ENCODE measurements around the gene JADE2. TPM values are rescaled to one million over a fixed set of nuclear protein-coding genes. Genes with fewer than 3 reads are reported as not detected.

The JADE2 gene
- total and polyA plus RNA-seq, 2 of the 8 experiments (the other 6 are each of a cell fraction or from before 2014, with no cell fraction given), result 19.2 to 55.8 TPM

DNA sequence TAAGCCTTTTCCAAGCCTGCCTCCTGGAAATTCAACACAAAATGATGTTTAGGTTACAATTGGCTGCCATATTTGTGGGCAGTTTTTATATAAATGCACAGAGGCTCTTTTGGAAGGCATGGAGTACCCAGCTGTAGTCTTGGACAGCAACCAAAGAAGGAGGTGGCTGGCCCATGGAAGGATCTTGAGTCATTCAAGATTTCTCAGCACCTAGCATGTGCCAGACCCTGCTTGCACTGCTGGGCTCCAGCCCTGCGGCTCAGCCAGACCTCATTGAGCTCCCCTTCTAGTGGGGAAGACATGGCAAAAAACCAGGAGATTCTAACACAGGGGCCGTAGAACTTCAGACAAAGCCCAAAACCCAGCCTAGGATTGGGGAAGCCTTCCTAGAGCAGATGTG lies 22.1 kb downstream of the JADE2 start:
- peaks cover 3 to 7% (median 5%) of the 10 kb centered on the region in 4 experiments; a peak in 5 of 7 replicates for H3K4me1 ChIP-seq (replicated peaks in 1 of 4; ENCODE audit: control insufficient read depth in 3 of 4, insufficient read depth in 4 of 4, low read length in 3 of 4)
- H3K4me2 ChIP-seq (ENCODE audit: insufficient read depth in 1 of 2, low read depth in 2 of 2, low read length in 2 of 2), result no peak overlapping the region
- H3K4ac ChIP-seq (replicated peaks; ENCODE audit: insufficient read length, low read depth, low read length), result no peak overlapping the region
- peaks cover 6% of the 10 kb centered on the region for H3K79me1 ChIP-seq (ENCODE audit: low read depth, low read length)
- H3K4me3 ChIP-seq (ENCODE audit: extremely low read depth in 1 of 4, insufficient read depth in 2 of 4, low read depth in 3 of 4, low read length in 4 of 4), result no peak overlapping the region
- no peak overlapping the region for H2AFZ ChIP-seq (ENCODE audit: low read length)
- peaks cover 3 to 44% (median 8%) of the 10 kb centered on the region in 4 experiments; a peak in 6 of 8 replicates for H3K36me3 ChIP-seq (ENCODE audit: control insufficient read depth in 2 of 4, insufficient read depth in 4 of 4, low read length in 3 of 4)
- no peaks in the 10 kb centered on the region for H3K79me2 ChIP-seq (ENCODE audit: control insufficient read depth in 1 of 2, insufficient read depth in 2 of 2, low read length in 2 of 2)
- no peak overlapping the region for H4K5ac ChIP-seq (ENCODE audit: insufficient read length, low read depth, low read length)
- no peaks in the 10 kb centered on the region for H3K23me2 ChIP-seq (ENCODE audit: low read depth, low read length)
- no peak overlapping the region for H2BK20ac ChIP-seq (ENCODE audit: low read length)
- no peak overlapping the region for H2BK5ac ChIP-seq (ENCODE audit: low read depth, low read length)
- no peak overlapping the region for H3K18ac ChIP-seq (ENCODE audit: extremely low read depth, low read length)
- no peak overlapping the region for H2BK15ac ChIP-seq (ENCODE audit: low read length)
- no peaks in the 10 kb centered on the region for H3K27me3 ChIP-seq (replicated peaks in 1 of 4; ENCODE audit: control insufficient read depth in 3 of 4, extremely low read depth in 1 of 4, insufficient read depth in 3 of 4, low read length in 3 of 4)
- 100% methylated on average over 2 of the region's 2 CpGs; no CpG with 5 or more reads in 1 of the 2 experiments for WGBS, 2 experiments (ENCODE audit: extremely low coverage in 1 of 2, insufficient coverage in 1 of 2, insufficient read length in 1 of 2, insufficient replicate concordance in 2 of 2, low coverage in 1 of 2, low lambda C conversion rate in 2 of 2, missing lambda C conversion rate in 1 of 2)
- H4K8ac ChIP-seq (ENCODE audit: extremely low read depth, insufficient read depth, low read length), result peak overlapping the region; percentile 43; the same call in 1 of the 2 replicates
- ChIA-PET POLR2A (ENCODE audit: partially characterized antibody) (interaction anchor here (2.3 to 8.8 kb wide), 2 partner anchors 14 to 22 kb away, joined by 10 to 74 read pairs; partner anchors contain the start of gene JADE2), CTCF (ENCODE audit: partially characterized antibody) (interaction anchor here (0.6 to 13.1 kb wide), 10 partner anchors 11 to 135 kb away, joined by 3 to 121 read pairs (median 4); partner anchors contain the start of genes CDKN2AIPNL and JADE2)
- peaks cover 0 to 2% of the 10 kb centered on the region in 2 experiments for H4K20me1 ChIP-seq (replicated peaks in 1 of 2; ENCODE audit: control insufficient read depth in 1 of 2, insufficient read depth in 2 of 2, low read length in 2 of 2)
- H2BK12ac ChIP-seq (ENCODE audit: low read depth, low read length), result no peak overlapping the region
- H3K27ac ChIP-seq (ENCODE audit: low read depth, low read length), result no peak overlapping the region
- H2AK5ac ChIP-seq (ENCODE audit: low read depth, low read length), result no peak overlapping the region
- no peak overlapping the region for H3K23ac ChIP-seq (ENCODE audit: insufficient read length)
- no peak overlapping the region for H4K91ac ChIP-seq (replicated peaks; ENCODE audit: insufficient read length, low read length)
- FAIRE-seq, result no peak
- H3K9ac ChIP-seq (replicated peaks in 1 of 4; ENCODE audit: extremely low read depth in 1 of 4, low read depth in 3 of 4, low read length in 3 of 4), result no peak overlapping the region
- DNase-seq (ENCODE audit: low read depth in 1 of 2, low spot score in 2 of 2), result no peak
- H3K56ac ChIP-seq (replicated peaks; ENCODE audit: insufficient read length, low read depth, low read length), result no peak overlapping the region
- H3K14ac ChIP-seq (ENCODE audit: insufficient read length), result no peak overlapping the region
- H3K9me3 ChIP-seq (ENCODE audit: insufficient read depth in 2 of 2, low read depth in 1 of 2, low read length in 1 of 2), result no peaks in the 10 kb centered on the region
- H2BK120ac ChIP-seq (replicated peaks; ENCODE audit: low read depth, low read length), result no peak overlapping the region
- TF ChIP-seq CBX8 (IDR thresholded peaks at IDR 0.05; ENCODE audit: borderline replicate concordance, low read depth, low read length) (no peak), TEAD4 (IDR thresholded peaks at IDR 0.05; ENCODE audit: low read depth, low read length) (no peak), YY1 (IDR thresholded peaks at IDR 0.05; ENCODE audit: low read depth, low read length) (no peak), POLR2A (IDR thresholded peaks at IDR 0.05; ENCODE audit: control extremely low read depth in 1 of 2, low read depth in 2 of 2, low read length in 2 of 2) (no peak), RFX5 (IDR thresholded peaks at IDR 0.05; ENCODE audit: borderline replicate concordance, low read depth, low read length) (no peak), KDM1A (IDR thresholded peaks at IDR 0.05; ENCODE audit: borderline replicate concordance, low read length) (no peak), NANOG (IDR thresholded peaks at IDR 0.05; ENCODE audit: insufficient read depth, low read depth, low read length, poor library complexity, severe bottlenecking) (no peak), BRCA1 (IDR thresholded peaks at IDR 0.05; ENCODE audit: low read depth, low read length) (no peak), ASH2L (IDR thresholded peaks at IDR 0.05; ENCODE audit: low read length) (no peak), JUND (IDR thresholded peaks at IDR 0.05; ENCODE audit: low read length) (no peak), KDM5A (IDR thresholded peaks at IDR 0.05; ENCODE audit: low read length) (no peak), CREB1 (IDR thresholded peaks at IDR 0.05) (no peak), EP300 (IDR thresholded peaks at IDR 0.05; ENCODE audit: borderline replicate concordance in 1 of 2, low read depth in 2 of 2, low read length in 2 of 2) (no peak)

Measured in H1 (cell line).